ENCODE data around the gene TBX2. TPM values are rescaled to one million over a fixed set of nuclear protein-coding genes. Genes with fewer than 3 reads are reported as not detected.

TBX2 gene
- total and polyA plus RNA-seq, 10 of the 15 experiments (the other 5 are each of a cell fraction or from before 2014, with no cell fraction given), result 0.13 TPM; not detected in 9

- SMC1A ChIA-PET (ENCODE audit: uncharacterized antibody, unreplicated experiment), result no interaction called here
These were observed 55.0 kb downstream of the TBX2 start for GRCh38 chr17:61454381-61455323.

DNA sequence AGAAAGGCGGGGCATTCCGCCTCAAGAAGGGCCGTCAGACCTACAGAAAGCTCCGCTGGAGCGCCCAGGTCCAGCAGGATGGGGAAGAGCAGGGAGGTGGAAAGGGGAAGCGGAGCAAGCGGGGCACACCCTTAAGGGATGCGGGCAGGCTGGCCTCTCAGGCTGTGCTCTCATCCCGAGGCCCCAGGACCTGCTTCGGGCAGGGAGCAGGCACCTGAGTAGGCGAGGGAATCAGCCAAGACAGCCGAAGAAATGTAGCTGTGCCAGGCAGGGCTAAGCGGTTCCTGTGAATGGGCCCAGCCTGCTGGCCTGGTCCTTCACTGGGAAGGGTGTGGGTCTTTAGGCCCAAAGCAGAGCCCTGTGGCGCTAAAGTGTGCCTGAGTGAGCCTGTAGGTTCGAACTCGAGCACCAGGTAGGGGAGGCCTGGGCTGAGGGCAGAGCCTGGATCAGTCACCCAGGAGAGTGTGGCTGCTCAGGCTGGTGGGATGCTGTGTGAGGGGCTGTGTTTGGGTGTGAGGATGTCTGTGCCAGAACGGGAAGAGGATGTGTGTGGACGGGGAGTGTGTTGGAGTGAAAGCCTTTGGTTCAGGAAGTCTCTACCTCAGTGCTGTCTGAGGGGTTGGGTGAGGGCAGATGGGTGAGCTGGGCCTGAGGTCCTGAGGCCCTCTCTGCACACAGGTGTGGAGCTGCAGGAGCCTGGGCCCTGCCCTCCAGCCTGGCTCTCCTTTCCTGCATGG lies 55.8 kb downstream of the TBX2 start:
- DNase-seq (ENCODE audit: low read depth, low spot score), result no peak
- no peaks in the 10 kb centered on the region for H3K36me3 ChIP-seq (ENCODE audit: control insufficient read depth in 2 of 2, insufficient read depth in 2 of 2, low read length in 1 of 2)
- no peaks in the 10 kb centered on the region for H3K79me2 ChIP-seq (ENCODE audit: control insufficient read depth, insufficient read depth, low read length)
- ChIA-PET CTCF (no interaction called here), SMC1A (ENCODE audit: uncharacterized antibody, unreplicated experiment) (no interaction called here), POLR2A (no interaction called here), RAD21 (ENCODE audit: unreplicated experiment) (no interaction called here)
- H3K9ac ChIP-seq (ENCODE audit: control insufficient read depth, insufficient read depth, low read length), result no peak overlapping the region
- intact Hi-C loops (cut with micrococcal nuclease; ENCODE audit: unreplicated experiment), result no loop called here
- no peak for TF ChIP-seq IKZF2 (IDR thresholded peaks at IDR 0.05)
- peak in 1 of 2 experiments; percentile 80; a peak in 1 of 4 replicates for TF ChIP-seq ETV6 (conservative IDR thresholded peaks at IDR 0.05 in 1 of 2, IDR thresholded peaks at IDR 0.05 in 1 of 2; ENCODE audit: borderline replicate concordance in 1 of 2, low read depth in 1 of 2)
- H3K4me1 ChIP-seq (ENCODE audit: control insufficient read depth, insufficient read depth, low read length), result no peaks in the 10 kb centered on the region
- no peak overlapping the region for H3K4me3 ChIP-seq
- peaks cover 40 to 52% of the 10 kb centered on the region in 2 experiments for H3K27me3 ChIP-seq (replicated peaks in 1 of 2; ENCODE audit: control insufficient read depth in 2 of 2, insufficient read depth in 2 of 2, low read length in 1 of 2)
- no peak overlapping the region for H3K27ac ChIP-seq (ENCODE audit: control insufficient read depth, insufficient read depth)
- in situ Hi-C loops (cut with MboI), result no loop called here
- FAIRE-seq, result no peak
- BruUV-seq (replicated peaks), result no TSS peak
- no peaks in the 10 kb centered on the region for H3K9me3 ChIP-seq (replicated peaks; ENCODE audit: control insufficient read depth, insufficient read depth, low read length)
- H4K20me1 ChIP-seq (ENCODE audit: control insufficient read depth, insufficient read depth), result no peaks in the 10 kb centered on the region
- WGBS (ENCODE audit: insufficient coverage, insufficient replicate concordance, low lambda C conversion rate, missing lambda C conversion rate), result 30% methylated on average over 18 of the region's 18 CpGs
- no peak overlapping the region for H3K4me2 ChIP-seq (ENCODE audit: control insufficient read depth, insufficient read depth)
- no peak overlapping the region for H2AFZ ChIP-seq (ENCODE audit: control insufficient read depth, low read depth, low read length)
- no peak for ATAC-seq

More at GRCh38 chr17:61454381-61455323, 55.0 kb downstream of the TBX2 start:
- DNase-seq (ENCODE audit: low read depth, low spot score), result no peak
- FAIRE-seq, result no peak
- in situ Hi-C loops (cut with MboI), result no loop called here
- intact Hi-C loops (cut with micrococcal nuclease; ENCODE audit: unreplicated experiment), result no loop called here
- 51% methylated on average over 50 of the region's 86 CpGs for WGBS (ENCODE audit: insufficient coverage, insufficient replicate concordance, low lambda C conversion rate, missing lambda C conversion rate)
- ChIA-PET RAD21 (ENCODE audit: unreplicated experiment) (no interaction called here), POLR2A (no interaction called here), CTCF (no interaction called here)
- H2AFZ ChIP-seq (ENCODE audit: control insufficient read depth, low read depth, low read length), result no peak overlapping the region
- H3K4me1 ChIP-seq (ENCODE audit: control insufficient read depth, insufficient read depth, low read length), result no peaks in the 10 kb centered on the region
- H3K79me2 ChIP-seq (ENCODE audit: control insufficient read depth, insufficient read depth, low read length), result no peaks in the 10 kb centered on the region
- no peak for ATAC-seq
- H3K27ac ChIP-seq (ENCODE audit: control insufficient read depth, insufficient read depth), result no peak overlapping the region
- H3K9me3 ChIP-seq (replicated peaks; ENCODE audit: control insufficient read depth, insufficient read depth, low read length), result no peaks in the 10 kb centered on the region
- TF ChIP-seq WRNIP1 (IDR thresholded peaks at IDR 0.05; ENCODE audit: borderline replicate concordance, low read depth, low read length) (no peak), SUZ12 (IDR thresholded peaks at IDR 0.05; ENCODE audit: unreplicated experiment) (peak; percentile 75)
- H3K27me3 ChIP-seq (replicated peaks in 1 of 2; ENCODE audit: control insufficient read depth in 2 of 2, insufficient read depth in 2 of 2, low read length in 1 of 2), result peaks cover 35 to 51% of the 10 kb centered on the region in 2 experiments
- no peak overlapping the region for H3K4me3 ChIP-seq
- H3K36me3 ChIP-seq (ENCODE audit: control insufficient read depth in 2 of 2, insufficient read depth in 2 of 2, low read length in 1 of 2), result no peaks in the 10 kb centered on the region
- H3K9ac ChIP-seq (ENCODE audit: control insufficient read depth, insufficient read depth, low read length), result no peak overlapping the region
- no peak overlapping the region for H3K4me2 ChIP-seq (ENCODE audit: control insufficient read depth, insufficient read depth)
- BruUV-seq (replicated peaks), result no TSS peak
- H4K20me1 ChIP-seq (ENCODE audit: control insufficient read depth, insufficient read depth), result no peaks in the 10 kb centered on the region
